GM12878 (cell line): ENCODE results near the gene UNC13D. TPM values are rescaled to one million over a fixed set of nuclear protein-coding genes. Genes with fewer than 3 reads are reported as not detected.

ENCODE experiments used
- ATF7 ChIP-seq: fragments of 450-650 bp; IDR thresholded peaks from 2 replicates; pipeline ENCODE4 v1.6.1; 2016; ENCODE audit warnings: low read depth, mild to moderate bottlenecking
- BCLAF1 ChIP-seq: fragments of 450-650 bp; IDR thresholded peaks from 2 replicates; pipeline ENCODE4 v1.6.1; 2017; ENCODE audit warnings: antibody characterized with exemption, mild to moderate bottlenecking, moderate library complexity
- CBFB ChIP-seq: IDR thresholded peaks from 2 replicates; pipeline ENCODE4 v1.6.1; 2016; ENCODE audit warnings: antibody characterized with exemption, low read depth
- DPF2 ChIP-seq: fragments of 450-650 bp; IDR thresholded peaks from 2 replicates; pipeline ENCODE4 v1.6.1; 2017; ENCODE audit warnings: mild to moderate bottlenecking
- ELK1 ChIP-seq: IDR thresholded peaks from 2 replicates; pipeline ENCODE4 v1.6.1; 2012; ENCODE audit warnings: low read depth, low read length, improper control_type of control experiment
- FOXM1 ChIP-seq: IDR thresholded peaks from 2 replicates; pipeline ENCODE4 v1.6.1; 2012; ENCODE audit warnings: low read depth, mild to moderate bottlenecking, inconsistent platforms, low read length, moderate library complexity
- HCFC1 ChIP-seq: fragments of 150-350 bp; IDR thresholded peaks from 2 replicates; pipeline ENCODE4 v1.6.1; 2014; ENCODE audit warnings: low read length
- IKZF2 ChIP-seq, 2 experiments: fragments of 450-650 bp; IDR thresholded peaks; 2 replicates each; pipeline ENCODE4 v1.6.1; 2017; ENCODE audit warnings: mild to moderate bottlenecking in 2 of 2, moderate library complexity in 2 of 2
- MTA3 ChIP-seq: IDR thresholded peaks from 2 replicates; pipeline ENCODE4 v1.6.1; 2012; ENCODE audit warnings: low read length, inconsistent platforms, borderline replicate concordance
- NBN ChIP-seq: fragments of 450-650 bp; IDR thresholded peaks from 2 replicates; pipeline ENCODE4 v1.6.1; 2016
- NR2F1 ChIP-seq: fragments of 450-650 bp; conservative IDR thresholded peaks from 2 replicates; pipeline ENCODE4 v1.6.1; 2017; ENCODE audit warnings: mild to moderate bottlenecking
- POLR2AphosphoS2 ChIP-seq: IDR thresholded peaks from 2 replicates; pipeline ENCODE4 v1.6.1; 2011; ENCODE audit warnings: low read depth, mild to moderate bottlenecking, low read length, improper control_type of control experiment, moderate library complexity
- POU2F2 ChIP-seq: IDR thresholded peaks from 3 replicates; pipeline ENCODE4 v1.6.1; 2011; ENCODE audit warnings: low read depth, mild to moderate bottlenecking, low read length, borderline replicate concordance
- RUNX3 ChIP-seq: IDR thresholded peaks from 2 replicates; pipeline ENCODE4 v1.6.1; 2012; ENCODE audit warnings: low read length, inconsistent platforms
- ZNF384 ChIP-seq: IDR thresholded peaks from 2 replicates; pipeline ENCODE4 v1.6.1; 2012; ENCODE audit warnings: low read depth, mild to moderate bottlenecking, low read length, improper control_type of control experiment, borderline replicate concordance
- polyA plus RNA-seq, 11 experiments: library from polyadenylated mRNA; depleted of rRNA in 4 of 11; unstranded in 6 of 11; stranded (reverse) in 5 of 11; fragments of >200 nt; fragmentation: Nextera tagmentation in 4 of 11; fragmentation: Illumina TruSeq in 1 of 11; extraction: Ambion mirVana in 4 of 11; extraction: Trizol in 1 of 11; gene quantifications; 1 replicate in 1 of 11; 2 replicates in 10 of 11; pipeline versions ENCODE4 v1.2.1 to v1.2.3, GENCODE V29; 2011 to 2016; ENCODE audit warnings: inconsistent platforms in 2 of 11, missing spikeins in 2 of 11, low read depth in 1 of 11
- total RNA-seq, 4 experiments: library from RNA; depleted of rRNA in 3 of 4; stranded (reverse); fragments of >200 nt in 3 of 4; fragmentation: Illumina TruSeq in 1 of 4; extraction: Trizol in 1 of 4; gene quantifications; 2 replicates each; pipeline versions ENCODE4 v1.2.1 to v1.2.3, GENCODE V29; 2013 to 2021
- TF ChIP-seq, protein P1 (sequence below), 3 experiments: IDR thresholded peaks in 2 of 3; conservative IDR thresholded peaks in 1 of 3; 2 replicates each; pipeline ENCODE4 v1.5.1; 2011; ENCODE audit warnings: low read depth in 3 of 3, low read length in 3 of 3, mild to moderate bottlenecking in 3 of 3, control low read depth in 2 of 3, moderate library complexity in 2 of 3, inconsistent platforms in 1 of 3, mixed read lengths in 1 of 3; ENCODE audit not compliant: control insufficient read depth in 2 of 3, insufficient read depth in 1 of 3; ENCODE audit errors: extremely low read depth in 1 of 3
- TF ChIP-seq, protein P2 (sequence below): IDR thresholded peaks from 2 replicates; pipeline ENCODE4 v1.6.1; 2012; ENCODE audit warnings: mild to moderate bottlenecking, low read depth, low read length

The UNC13D gene
- total and polyA plus RNA-seq, 10 of the 15 experiments (the other 5 are each of a cell fraction or from before 2014, with no cell fraction given): 0.32 to 63.9 (median 25.2) TPM

GRCh38 chr17:75843577-75844529 lies at the start of gene UNC13D (continued):
- TF ChIP-seq BCLAF1 (no peak), POLR2AphosphoS2 (peak; percentile 42; the same call in 1 of the 2 replicates), CBFB (peak; percentile 20; the same call in 1 of the 2 replicates), MTA3 (no peak), ELK1 (0 out of 2 replicates have a peak, but pooled peaks have one; percentile 39), FOXM1 (no peak), NR2F1 (peak; percentile 60), POU2F2 (peak; percentile 71; the same call in 1 of the 3 replicates), ZNF384 (no peak), ATF7 (peak; percentile 44), NBN (0 out of 2 replicates have a peak, but pooled peaks have one; percentile 59), IKZF2 (IDR thresholded peaks at IDR 0.05) (no peak; a peak in 1 of 4 replicates), RUNX3 (peak; percentile 29), HCFC1 (no peak), DPF2 (0 out of 2 replicates have a peak, but pooled peaks have one; percentile 38)
- TF ChIP-seq, protein P1, sequence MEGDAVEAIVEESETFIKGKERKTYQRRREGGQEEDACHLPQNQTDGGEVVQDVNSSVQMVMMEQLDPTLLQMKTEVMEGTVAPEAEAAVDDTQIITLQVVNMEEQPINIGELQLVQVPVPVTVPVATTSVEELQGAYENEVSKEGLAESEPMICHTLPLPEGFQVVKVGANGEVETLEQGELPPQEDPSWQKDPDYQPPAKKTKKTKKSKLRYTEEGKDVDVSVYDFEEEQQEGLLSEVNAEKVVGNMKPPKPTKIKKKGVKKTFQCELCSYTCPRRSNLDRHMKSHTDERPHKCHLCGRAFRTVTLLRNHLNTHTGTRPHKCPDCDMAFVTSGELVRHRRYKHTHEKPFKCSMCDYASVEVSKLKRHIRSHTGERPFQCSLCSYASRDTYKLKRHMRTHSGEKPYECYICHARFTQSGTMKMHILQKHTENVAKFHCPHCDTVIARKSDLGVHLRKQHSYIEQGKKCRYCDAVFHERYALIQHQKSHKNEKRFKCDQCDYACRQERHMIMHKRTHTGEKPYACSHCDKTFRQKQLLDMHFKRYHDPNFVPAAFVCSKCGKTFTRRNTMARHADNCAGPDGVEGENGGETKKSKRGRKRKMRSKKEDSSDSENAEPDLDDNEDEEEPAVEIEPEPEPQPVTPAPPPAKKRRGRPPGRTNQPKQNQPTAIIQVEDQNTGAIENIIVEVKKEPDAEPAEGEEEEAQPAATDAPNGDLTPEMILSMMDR (IDR thresholded peaks at IDR 0.05 in 2 of 3, conservative IDR thresholded peaks at IDR 0.05 in 1 of 3; ENCODE audit: control insufficient read depth in 2 of 3, extremely low read depth in 1 of 3, insufficient read depth in 1 of 3, low read depth in 3 of 3, low read length in 3 of 3): no peak
- TF ChIP-seq, protein P2, sequence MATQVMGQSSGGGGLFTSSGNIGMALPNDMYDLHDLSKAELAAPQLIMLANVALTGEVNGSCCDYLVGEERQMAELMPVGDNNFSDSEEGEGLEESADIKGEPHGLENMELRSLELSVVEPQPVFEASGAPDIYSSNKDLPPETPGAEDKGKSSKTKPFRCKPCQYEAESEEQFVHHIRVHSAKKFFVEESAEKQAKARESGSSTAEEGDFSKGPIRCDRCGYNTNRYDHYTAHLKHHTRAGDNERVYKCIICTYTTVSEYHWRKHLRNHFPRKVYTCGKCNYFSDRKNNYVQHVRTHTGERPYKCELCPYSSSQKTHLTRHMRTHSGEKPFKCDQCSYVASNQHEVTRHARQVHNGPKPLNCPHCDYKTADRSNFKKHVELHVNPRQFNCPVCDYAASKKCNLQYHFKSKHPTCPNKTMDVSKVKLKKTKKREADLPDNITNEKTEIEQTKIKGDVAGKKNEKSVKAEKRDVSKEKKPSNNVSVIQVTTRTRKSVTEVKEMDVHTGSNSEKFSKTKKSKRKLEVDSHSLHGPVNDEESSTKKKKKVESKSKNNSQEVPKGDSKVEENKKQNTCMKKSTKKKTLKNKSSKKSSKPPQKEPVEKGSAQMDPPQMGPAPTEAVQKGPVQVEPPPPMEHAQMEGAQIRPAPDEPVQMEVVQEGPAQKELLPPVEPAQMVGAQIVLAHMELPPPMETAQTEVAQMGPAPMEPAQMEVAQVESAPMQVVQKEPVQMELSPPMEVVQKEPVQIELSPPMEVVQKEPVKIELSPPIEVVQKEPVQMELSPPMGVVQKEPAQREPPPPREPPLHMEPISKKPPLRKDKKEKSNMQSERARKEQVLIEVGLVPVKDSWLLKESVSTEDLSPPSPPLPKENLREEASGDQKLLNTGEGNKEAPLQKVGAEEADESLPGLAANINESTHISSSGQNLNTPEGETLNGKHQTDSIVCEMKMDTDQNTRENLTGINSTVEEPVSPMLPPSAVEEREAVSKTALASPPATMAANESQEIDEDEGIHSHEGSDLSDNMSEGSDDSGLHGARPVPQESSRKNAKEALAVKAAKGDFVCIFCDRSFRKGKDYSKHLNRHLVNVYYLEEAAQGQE: no peak
